Kidney epithelial cell (primary cell): ENCODE measurements around the gene COPE. TPM values are rescaled to one million over a fixed set of nuclear protein-coding genes. Genes with fewer than 3 reads are reported as not detected.
A peak's percentile ranks its signal among the peaks of the same experiment; 100 is the strongest.

Experiments
- DNase-seq: peaks from one replicate; pipeline ENCODE4 v3.0.0-alpha.2; 2010; ENCODE audit warnings: low read depth
- H3K27me3 ChIP-seq: 2 replicates; pipeline ENCODE4 v1.6.0; 2011; ENCODE audit warnings: low read length; ENCODE audit not compliant: control insufficient read depth, insufficient read depth
- H3K36me3 ChIP-seq: 2 replicates; pipeline ENCODE4 v1.5.1; 2011; ENCODE audit warnings: low read length; ENCODE audit not compliant: control insufficient read depth, insufficient read depth
- H3K4me3 ChIP-seq: 2 replicates; pipeline ENCODE4 v1.5.1; 2011; ENCODE audit warnings: low read depth, mild to moderate bottlenecking, control low read depth, low read length
- CTCF ChIP-seq: IDR thresholded peaks from 2 replicates; pipeline ENCODE4 v1.5.1; 2011; ENCODE audit warnings: mild to moderate bottlenecking, moderate library complexity, low read length, control low read depth, inconsistent platforms; ENCODE audit not compliant: insufficient read depth, poor library complexity, severe bottlenecking
- total RNA-seq: library from RNA; depleted of rRNA; stranded (reverse); fragments of >200 nt; gene quantifications from 2 replicates; pipeline ENCODE4 v1.2.3, GENCODE V29; 2015

COPE gene
- total RNA-seq, 1 donor from 2014 or later: 437 TPM

GRCh38 chr19:18915639-18916038, 3.5 kb downstream of the COPE start:
- Histone ChIP-seq H3K36me3 (no peaks in the 10 kb centered on the region), H3K27me3 (no peaks in the 10 kb centered on the region), H3K4me3 (no peak overlapping the region)
- no peak for DNase-seq
- peak; percentile 43 for TF ChIP-seq CTCF

- no peak for DNase-seq
- Histone ChIP-seq H3K4me3 (no peak overlapping the region), H3K27me3 (no peaks in the 10 kb centered on the region), H3K36me3 (no peaks in the 10 kb centered on the region)
- TF ChIP-seq CTCF: no peak
Measured at GRCh38 chr19:18913466-18913865, 5.7 kb downstream of the COPE start.

GRCh38 chr19:18912933-18913332, 6.3 kb downstream of the COPE start:
- TF ChIP-seq CTCF: no peak
- no peak for DNase-seq
- Histone ChIP-seq H3K4me3 (no peak overlapping the region), H3K36me3 (no peaks in the 10 kb centered on the region), H3K27me3 (no peaks in the 10 kb centered on the region)

GRCh38 chr19:18910801-18911436, 8.3 kb downstream of the COPE start:
- Histone ChIP-seq H3K36me3 (no peaks in the 10 kb centered on the region), H3K27me3 (no peaks in the 10 kb centered on the region), H3K4me3 (no peak overlapping the region)
- TF ChIP-seq CTCF: no peak
- no peak for DNase-seq

- H3K36me3 ChIP-seq: peaks cover 2% of the 10 kb centered on the region
- H3K4me3 ChIP-seq: no peak overlapping the region
- DNase-seq: no peak
- TF ChIP-seq CTCF: no peak
- H3K27me3 ChIP-seq: no peaks in the 10 kb centered on the region
Measured at GRCh38 chr19:18910010-18910409, 9.2 kb downstream of the COPE start.
